Stimulated activated memory B cell treated with anti-CD40 and anti-IgM and Interleukin-4, amounts not matched to agents 10 μg/mL and 1 μg/mL and 100 μg/mL, for 72 hours (primary cell): ENCODE data around the gene EXOC4.

Experiments
- ATAC-seq: fragments of 150-1000 bp; cut with Tn5 transposase; 2 replicates; pipeline ENCODE4 v1.10.0; 2021
- H3K27ac Mint-ChIP-seq: one replicate; pipeline ENCODE4 v1.8.0; 2022; ENCODE audit warnings: mild to moderate bottlenecking, mixed read lengths
- H3K27me3 Mint-ChIP-seq: one replicate; pipeline ENCODE4 v1.8.0; 2022; ENCODE audit warnings: mixed read lengths
- H3K36me3 Mint-ChIP-seq: one replicate; pipeline ENCODE4 v1.8.0; 2022; ENCODE audit warnings: mixed read lengths
- H3K4me1 Mint-ChIP-seq: one replicate; pipeline ENCODE4 v1.8.0; 2022; ENCODE audit warnings: mixed read lengths
- H3K4me3 Mint-ChIP-seq: one replicate; pipeline ENCODE4 v1.8.0; 2022; ENCODE audit warnings: mild to moderate bottlenecking, moderate library complexity, mixed read lengths
- H3K9me3 Mint-ChIP-seq: one replicate; pipeline ENCODE4 v1.8.0; 2022; ENCODE audit warnings: mixed read lengths

Gene EXOC4

GRCh38 chr7:134028853-134029252 is 776.0 kb downstream of the EXOC4 start:
- H3K4me1 Mint-ChIP-seq, result no peaks in the 10 kb centered on the region
- H3K4me3 Mint-ChIP-seq, result no peak overlapping the region
- H3K36me3 Mint-ChIP-seq, result peaks cover 34% of the 10 kb centered on the region
- no peak for ATAC-seq
- no peaks in the 10 kb centered on the region for H3K9me3 Mint-ChIP-seq
- H3K27ac Mint-ChIP-seq, result no peak overlapping the region
- no peaks in the 10 kb centered on the region for H3K27me3 Mint-ChIP-seq

DNA sequence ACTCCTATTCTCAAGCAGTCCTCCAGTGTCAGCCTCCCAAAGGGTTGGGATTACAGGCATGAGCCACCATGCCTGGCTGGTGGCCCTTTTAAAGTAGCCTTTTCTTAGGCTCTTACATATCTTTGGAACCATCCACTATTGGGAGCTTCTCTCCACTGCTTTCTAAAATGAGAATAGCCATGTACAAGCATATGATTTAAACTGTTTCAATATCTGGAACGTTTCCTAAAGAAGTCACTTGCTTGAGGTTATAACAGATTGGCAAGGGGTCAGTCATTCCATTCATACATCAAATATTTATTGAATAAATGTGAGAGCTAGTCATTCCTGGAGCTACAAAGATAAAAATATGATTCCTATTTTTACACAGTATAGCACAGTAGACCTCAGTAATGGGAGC is 776.9 kb downstream of the EXOC4 start:
- H3K9me3 Mint-ChIP-seq, result no peaks in the 10 kb centered on the region
- ATAC-seq, result no peak
- H3K4me1 Mint-ChIP-seq, result no peaks in the 10 kb centered on the region
- no peak overlapping the region for H3K27ac Mint-ChIP-seq
- H3K36me3 Mint-ChIP-seq, result peaks cover 36% of the 10 kb centered on the region
- no peak overlapping the region for H3K4me3 Mint-ChIP-seq
- no peaks in the 10 kb centered on the region for H3K27me3 Mint-ChIP-seq

GRCh38 chr7:134030460-134030865 is 777.6 kb downstream of the EXOC4 start:
- Mint-ChIP-seq H3K27me3 (no peaks in the 10 kb centered on the region), H3K27ac (no peak overlapping the region), H3K4me1 (no peaks in the 10 kb centered on the region), H3K36me3 (peaks cover 41% of the 10 kb centered on the region), H3K9me3 (no peaks in the 10 kb centered on the region), H3K4me3 (no peak overlapping the region)
- ATAC-seq, result no peak

DNA sequence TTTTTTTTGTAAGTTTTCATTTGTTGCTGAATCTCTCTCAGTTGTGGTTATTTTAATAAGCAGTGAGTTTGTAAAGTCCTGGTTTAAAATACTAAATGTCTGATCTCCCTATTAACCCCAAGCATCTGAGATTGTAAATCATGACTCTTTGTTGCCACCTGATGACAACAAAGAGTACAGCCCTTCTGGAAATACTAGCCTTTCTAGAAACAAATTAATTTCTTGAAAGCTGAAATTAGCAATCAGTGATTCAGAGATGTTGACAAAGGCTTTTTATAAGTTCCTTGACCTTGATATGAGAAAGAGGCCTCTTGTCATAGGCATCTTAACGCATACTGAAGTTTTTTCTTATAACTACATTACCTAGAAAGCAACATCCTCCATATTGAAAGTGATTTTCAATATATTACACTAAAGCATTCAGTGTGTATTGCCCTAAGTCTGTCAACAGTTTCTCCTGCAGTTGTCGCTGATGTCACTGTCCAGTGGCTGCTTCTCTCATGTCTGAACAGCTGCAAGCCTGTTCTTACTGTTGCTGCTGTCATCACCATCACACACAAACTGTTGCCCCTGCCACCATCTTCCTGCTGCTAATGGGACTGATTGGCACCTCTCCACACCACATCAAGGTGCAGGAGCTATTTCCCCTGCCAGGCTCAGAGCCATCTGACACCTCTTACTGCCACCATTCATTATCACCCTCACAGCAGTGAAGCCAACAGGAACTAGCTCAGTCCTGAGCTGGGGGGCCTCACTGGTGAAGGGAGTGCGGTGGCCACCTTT is 779.1 kb downstream of the EXOC4 start:
- ATAC-seq, result no peak
- H3K27ac Mint-ChIP-seq, result no peak overlapping the region
- no peaks in the 10 kb centered on the region for H3K9me3 Mint-ChIP-seq
- H3K4me3 Mint-ChIP-seq, result no peak overlapping the region
- H3K27me3 Mint-ChIP-seq, result no peaks in the 10 kb centered on the region
- peaks cover 32% of the 10 kb centered on the region for H3K36me3 Mint-ChIP-seq
- no peaks in the 10 kb centered on the region for H3K4me1 Mint-ChIP-seq

GRCh38 chr7:134034652-134035051 is 781.8 kb downstream of the EXOC4 start:
- Mint-ChIP-seq H3K4me3 (no peak overlapping the region), H3K9me3 (no peaks in the 10 kb centered on the region), H3K27me3 (no peaks in the 10 kb centered on the region), H3K27ac (no peak overlapping the region), H3K36me3 (peaks cover 18% of the 10 kb centered on the region), H3K4me1 (no peaks in the 10 kb centered on the region)
- no peak for ATAC-seq

DNA sequence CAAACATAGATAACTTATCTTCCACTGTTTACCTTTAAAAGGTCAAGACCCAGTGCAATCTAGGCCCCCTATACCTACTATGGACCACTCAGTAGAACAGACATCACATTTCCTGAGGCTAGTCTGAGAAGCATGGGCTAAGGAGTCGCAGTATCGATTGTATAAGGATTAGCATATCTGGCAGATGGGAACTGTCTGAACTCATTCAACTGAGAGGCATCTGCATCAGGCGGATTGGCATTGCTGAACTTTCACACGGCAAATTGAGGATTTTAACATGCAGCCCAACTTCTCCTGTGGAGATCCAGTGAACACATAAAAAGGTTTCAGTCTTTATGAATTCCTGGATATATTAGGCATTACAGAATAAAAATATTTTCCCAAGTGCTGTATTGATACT is 785.1 kb downstream of the EXOC4 start:
- Mint-ChIP-seq H3K4me1 (no peaks in the 10 kb centered on the region), H3K27me3 (no peaks in the 10 kb centered on the region), H3K36me3 (peaks cover 10% of the 10 kb centered on the region), H3K4me3 (no peak overlapping the region), H3K27ac (no peak overlapping the region), H3K9me3 (no peaks in the 10 kb centered on the region)
- ATAC-seq, result no peak

- no peak overlapping the region for H3K27ac Mint-ChIP-seq
- no peaks in the 10 kb centered on the region for H3K27me3 Mint-ChIP-seq
- peaks cover 17% of the 10 kb centered on the region for H3K36me3 Mint-ChIP-seq
- no peak for ATAC-seq
- H3K4me1 Mint-ChIP-seq, result peaks cover 7% of the 10 kb centered on the region
- H3K4me3 Mint-ChIP-seq, result no peak overlapping the region
- no peaks in the 10 kb centered on the region for H3K9me3 Mint-ChIP-seq
These were observed 788.1 kb downstream of the EXOC4 start for GRCh38 chr7:134040988-134041387.

GRCh38 chr7:134041477-134041876 is 788.6 kb downstream of the EXOC4 start:
- no peak for ATAC-seq
- no peak overlapping the region for H3K4me3 Mint-ChIP-seq
- H3K9me3 Mint-ChIP-seq, result no peaks in the 10 kb centered on the region
- no peaks in the 10 kb centered on the region for H3K27me3 Mint-ChIP-seq
- H3K36me3 Mint-ChIP-seq, result peaks cover 19% of the 10 kb centered on the region
- peaks cover 7% of the 10 kb centered on the region for H3K4me1 Mint-ChIP-seq
- H3K27ac Mint-ChIP-seq, result no peak overlapping the region

GRCh38 chr7:134042307-134042706 is 789.4 kb downstream of the EXOC4 start:
- ATAC-seq, result no peak
- Mint-ChIP-seq H3K4me1 (peaks cover 7% of the 10 kb centered on the region), H3K27me3 (no peaks in the 10 kb centered on the region), H3K36me3 (peaks cover 21% of the 10 kb centered on the region), H3K27ac (no peak overlapping the region), H3K9me3 (no peaks in the 10 kb centered on the region), H3K4me3 (no peak overlapping the region)

- H3K4me1 Mint-ChIP-seq, result peaks cover 7% of the 10 kb centered on the region
- no peaks in the 10 kb centered on the region for H3K27me3 Mint-ChIP-seq
- no peak for ATAC-seq
- no peak overlapping the region for H3K4me3 Mint-ChIP-seq
- H3K27ac Mint-ChIP-seq, result no peak overlapping the region
- H3K9me3 Mint-ChIP-seq, result no peaks in the 10 kb centered on the region
- peaks cover 32% of the 10 kb centered on the region for H3K36me3 Mint-ChIP-seq
These were observed 791.8 kb downstream of the EXOC4 start for GRCh38 chr7:134044682-134045081.

DNA sequence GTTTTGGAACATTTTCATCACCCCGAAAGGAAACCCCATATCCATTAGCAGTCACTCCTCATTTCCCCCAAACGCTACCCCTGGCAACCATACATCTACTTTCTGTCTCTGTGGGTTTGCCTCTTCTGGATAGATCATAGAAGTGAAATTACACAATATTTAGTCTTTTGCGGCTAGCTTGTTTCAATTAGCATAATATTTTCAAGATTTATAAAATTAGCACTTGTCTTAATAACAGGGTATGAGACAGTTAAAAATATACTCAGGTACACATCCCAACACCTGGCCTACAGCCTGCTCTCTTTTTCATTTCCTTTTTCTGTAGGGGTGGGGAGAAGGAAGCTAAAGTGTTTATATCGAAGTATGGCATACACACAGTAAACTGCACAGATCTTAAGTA is 792.8 kb downstream of the EXOC4 start:
- Mint-ChIP-seq H3K36me3 (peaks cover 34% of the 10 kb centered on the region), H3K9me3 (no peaks in the 10 kb centered on the region), H3K4me3 (no peak overlapping the region), H3K27me3 (no peaks in the 10 kb centered on the region), H3K27ac (no peak overlapping the region), H3K4me1 (peaks cover 7% of the 10 kb centered on the region)
- ATAC-seq, result no peak

DNA sequence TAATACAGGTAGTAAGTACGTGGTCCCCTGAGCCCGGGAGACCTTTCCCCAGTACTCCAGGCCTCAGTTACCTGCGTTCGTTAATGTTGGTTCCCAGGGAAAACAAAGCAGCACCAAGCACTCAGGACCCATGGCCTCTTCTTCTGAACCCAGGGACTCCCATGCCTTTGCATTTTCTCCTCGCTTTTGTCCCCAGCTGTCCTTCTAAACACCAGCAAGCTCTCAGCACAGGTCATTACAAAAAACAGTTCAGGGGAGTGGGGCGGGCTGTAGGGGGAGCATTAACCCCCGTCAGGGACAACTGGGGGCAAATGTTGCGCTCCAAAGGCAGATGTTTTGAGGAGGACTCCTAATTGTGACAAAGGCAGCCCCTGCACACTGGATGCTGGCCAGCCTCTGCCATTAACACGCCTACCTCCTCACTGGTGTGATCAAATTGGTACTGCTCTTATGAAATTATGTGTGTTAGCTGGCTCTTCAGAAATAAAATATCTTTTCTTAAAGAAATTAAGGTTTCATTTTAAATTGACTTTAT is 793.8 kb downstream of the EXOC4 start:
- no peak for ATAC-seq
- Mint-ChIP-seq H3K9me3 (no peaks in the 10 kb centered on the region), H3K4me1 (peaks cover 7% of the 10 kb centered on the region), H3K36me3 (peaks cover 40% of the 10 kb centered on the region), H3K4me3 (no peak overlapping the region), H3K27me3 (no peaks in the 10 kb centered on the region), H3K27ac (no peak overlapping the region)

DNA sequence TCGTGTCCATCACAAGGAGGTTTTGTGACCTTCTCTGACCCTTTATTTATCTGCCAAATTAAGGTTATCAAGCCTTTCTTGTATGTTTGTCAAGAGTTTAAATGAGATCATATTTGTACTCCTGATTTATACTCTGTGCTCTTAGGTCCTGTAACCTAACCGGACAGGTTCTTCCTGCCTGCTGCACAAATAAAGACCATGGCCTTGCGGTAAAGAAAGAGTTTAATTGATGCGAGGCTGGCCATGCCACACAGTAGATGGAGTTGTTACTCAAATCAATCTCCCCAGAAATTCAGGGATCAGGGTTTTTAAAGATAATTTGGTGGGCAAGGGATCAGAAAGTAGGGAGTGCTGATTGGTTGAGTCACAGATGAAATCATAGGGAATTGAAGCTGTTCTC is 794.8 kb downstream of the EXOC4 start:
- Mint-ChIP-seq H3K4me3 (no peak overlapping the region), H3K27ac (no peak overlapping the region), H3K27me3 (no peaks in the 10 kb centered on the region), H3K36me3 (peaks cover 45% of the 10 kb centered on the region), H3K9me3 (no peaks in the 10 kb centered on the region), H3K4me1 (peaks cover 7% of the 10 kb centered on the region)
- ATAC-seq, result no peak

DNA sequence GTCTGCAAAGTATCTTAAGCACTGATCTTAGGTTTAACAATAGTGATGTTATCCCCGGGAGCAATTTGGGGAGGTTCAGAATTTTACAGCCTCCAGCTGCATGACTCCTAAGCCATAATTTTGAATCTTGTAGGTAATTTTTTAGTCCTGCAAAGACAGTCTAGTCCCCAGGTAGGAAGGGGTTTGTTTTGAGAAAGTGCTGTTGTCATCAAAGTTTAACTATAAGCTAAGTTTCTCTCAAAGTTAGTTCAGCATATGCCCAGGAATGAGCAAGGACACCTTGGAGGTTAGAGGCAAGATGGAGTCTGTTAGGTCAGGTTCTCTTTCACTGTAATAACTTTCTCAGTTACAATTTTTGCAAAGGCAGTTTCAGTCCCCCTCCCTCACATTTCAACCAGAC is 795.3 kb downstream of the EXOC4 start:
- no peak for ATAC-seq
- Mint-ChIP-seq H3K27me3 (no peaks in the 10 kb centered on the region), H3K9me3 (no peaks in the 10 kb centered on the region), H3K4me3 (no peak overlapping the region), H3K4me1 (peaks cover 7% of the 10 kb centered on the region), H3K27ac (no peak overlapping the region), H3K36me3 (peaks cover 45% of the 10 kb centered on the region)

DNA sequence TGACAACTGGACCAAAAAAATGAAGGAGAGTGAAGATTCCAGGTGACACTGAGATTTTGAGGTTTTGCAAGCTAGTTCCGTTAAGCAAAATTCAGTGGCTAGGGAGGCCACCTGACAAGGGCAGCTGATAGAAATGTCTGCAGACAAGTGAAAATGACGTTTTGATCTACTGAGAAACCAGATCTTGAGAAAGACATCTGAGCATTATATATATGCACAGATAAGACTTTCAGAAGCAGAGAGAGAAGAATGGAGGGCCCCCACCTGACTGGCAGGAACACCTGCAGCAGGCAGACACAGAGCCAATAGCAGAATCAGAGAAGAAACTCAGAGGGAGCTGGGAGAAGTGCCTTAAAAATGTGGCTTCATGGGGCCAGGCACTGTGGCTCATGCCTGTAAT is 798.1 kb downstream of the EXOC4 start:
- Mint-ChIP-seq H3K27me3 (no peaks in the 10 kb centered on the region), H3K27ac (no peak overlapping the region), H3K36me3 (peaks cover 39% of the 10 kb centered on the region), H3K9me3 (no peaks in the 10 kb centered on the region), H3K4me1 (no peaks in the 10 kb centered on the region), H3K4me3 (no peak overlapping the region)
- ATAC-seq, result no peak

- no peaks in the 10 kb centered on the region for H3K9me3 Mint-ChIP-seq
- ATAC-seq, result no peak
- peaks cover 16% of the 10 kb centered on the region for H3K36me3 Mint-ChIP-seq
- H3K4me3 Mint-ChIP-seq, result no peak overlapping the region
- H3K27ac Mint-ChIP-seq, result no peak overlapping the region
- no peaks in the 10 kb centered on the region for H3K4me1 Mint-ChIP-seq
- no peaks in the 10 kb centered on the region for H3K27me3 Mint-ChIP-seq
These were observed 803.9 kb downstream of the EXOC4 start for GRCh38 chr7:134056816-134057215.
